GM19025 (cell line): ENCODE data around the gene FCHSD2.
"Not testable (repeated sequence)": the region's sequence is repeated elsewhere in the genome, so short reads cannot be mapped to it uniquely, and the experiment has no call there.

Experiments used
- ATAC-seq: cut with Tn5 transposase; IDR thresholded peaks from one replicate; pipeline ENCODE4 v1.9.1; 2021; ENCODE audit warnings: mild to moderate bottlenecking, low read depth, moderate library complexity; ENCODE audit not compliant: unreplicated experiment

The FCHSD2 gene

DNA sequence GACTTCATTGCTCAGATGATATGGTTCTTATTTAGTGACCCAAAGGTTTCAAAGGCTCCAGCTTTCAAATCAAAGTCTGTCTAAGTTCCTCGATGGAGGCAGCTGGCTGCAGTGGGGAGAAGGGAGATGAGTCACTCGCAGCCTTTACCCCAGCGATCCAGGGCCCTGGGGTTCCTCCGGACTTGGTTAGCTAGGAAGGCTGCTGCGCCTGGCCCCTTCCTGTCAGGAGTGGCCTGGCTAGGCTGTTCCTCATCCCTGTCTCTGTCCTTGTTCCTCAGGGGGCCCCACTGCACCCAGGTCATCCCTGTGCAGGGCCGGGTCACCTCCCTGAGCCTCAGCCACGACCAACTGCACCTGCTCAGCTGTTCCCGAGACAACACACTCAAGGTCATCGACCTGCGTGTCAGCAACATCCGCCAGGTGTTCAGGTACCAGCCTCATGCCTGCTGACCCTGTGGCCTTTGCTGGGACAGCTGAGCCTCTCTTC, 314.0 kb downstream of the FCHSD2 start:
- no peak for ATAC-seq

DNA sequence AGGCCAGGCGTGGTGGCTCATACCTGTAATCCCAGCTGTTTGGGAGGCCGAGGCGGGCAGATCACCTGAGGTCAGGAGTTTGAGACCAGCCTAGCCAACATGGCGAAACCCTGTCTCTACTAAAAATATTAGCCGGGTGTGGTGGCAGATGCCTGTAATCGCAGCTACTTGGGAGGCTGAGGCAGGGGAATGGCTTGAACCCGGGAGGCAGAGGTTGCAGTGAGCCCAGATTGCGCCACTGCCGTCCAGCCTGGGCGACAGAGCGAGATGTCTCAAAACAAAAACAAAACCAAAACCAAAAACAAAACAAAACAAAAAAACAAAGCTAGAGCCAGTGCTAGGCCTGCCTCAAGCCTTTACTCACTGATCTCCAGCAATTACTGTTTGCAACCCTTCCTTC, 314.5 kb downstream of the FCHSD2 start:
- ATAC-seq = not testable (repeated sequence)

DNA sequence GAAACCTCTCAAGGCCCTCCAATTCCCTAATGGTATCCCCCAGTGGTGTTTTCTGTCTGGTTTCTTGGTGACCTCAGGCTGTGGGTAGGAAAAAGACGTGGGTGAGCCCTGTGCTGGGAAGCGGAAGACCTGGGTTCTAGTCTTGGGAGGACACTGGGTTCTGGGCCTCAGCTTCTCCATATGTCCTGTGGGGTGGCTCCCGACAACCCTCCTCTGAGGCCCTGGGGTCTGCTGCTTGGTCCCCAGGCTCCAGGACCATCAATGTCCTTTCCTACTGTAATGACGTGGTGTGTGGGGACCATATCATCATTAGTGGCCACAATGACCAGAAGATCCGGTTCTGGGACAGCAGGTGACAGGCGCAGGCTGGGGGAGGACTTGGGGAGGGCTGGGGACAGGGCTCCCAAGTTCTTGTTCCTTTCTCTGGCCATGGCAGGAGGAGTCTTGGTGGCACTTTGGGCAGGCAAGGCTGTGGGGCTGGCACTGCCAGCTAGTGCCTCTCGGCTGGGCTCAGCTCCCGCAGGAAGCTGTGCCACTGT, 315.1 kb downstream of the FCHSD2 start:
- no peak for ATAC-seq

DNA sequence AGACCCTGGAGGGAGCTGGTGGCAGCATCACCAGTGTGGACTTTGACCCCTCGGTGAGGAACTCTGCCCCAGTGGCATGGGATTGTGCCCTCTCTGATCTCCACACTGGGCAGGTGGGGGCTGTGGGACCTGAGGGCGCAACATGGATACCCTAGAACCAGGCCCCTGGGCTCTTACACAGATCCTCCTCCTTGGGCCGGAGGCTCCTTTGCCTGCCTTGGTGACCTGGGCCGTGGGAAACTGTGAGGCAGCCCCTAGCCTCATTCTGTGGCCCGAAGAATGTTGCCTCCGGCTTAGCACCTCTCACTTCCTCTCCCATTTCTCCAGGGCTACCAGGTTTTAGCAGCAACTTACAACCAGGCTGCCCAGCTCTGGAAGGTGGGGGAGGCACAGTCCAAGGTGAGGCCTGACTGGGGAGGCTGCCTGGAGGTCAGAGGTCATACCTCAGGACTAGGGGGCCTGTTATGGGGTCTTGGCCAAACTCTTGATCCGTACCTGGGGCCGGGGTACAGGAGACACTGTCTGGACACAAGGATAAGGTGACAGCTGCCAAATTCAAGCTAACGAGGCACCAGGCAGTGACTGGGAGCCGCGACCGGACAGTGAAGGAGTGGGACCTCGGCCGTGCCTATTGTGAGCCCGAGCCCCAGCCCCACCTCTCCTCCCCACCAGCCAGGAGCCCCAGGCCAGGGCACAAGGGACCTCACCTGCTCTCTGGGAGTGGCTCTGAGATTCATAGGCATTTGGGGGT, 315.8 kb downstream of the FCHSD2 start:
- ATAC-seq = no peak

DNA sequence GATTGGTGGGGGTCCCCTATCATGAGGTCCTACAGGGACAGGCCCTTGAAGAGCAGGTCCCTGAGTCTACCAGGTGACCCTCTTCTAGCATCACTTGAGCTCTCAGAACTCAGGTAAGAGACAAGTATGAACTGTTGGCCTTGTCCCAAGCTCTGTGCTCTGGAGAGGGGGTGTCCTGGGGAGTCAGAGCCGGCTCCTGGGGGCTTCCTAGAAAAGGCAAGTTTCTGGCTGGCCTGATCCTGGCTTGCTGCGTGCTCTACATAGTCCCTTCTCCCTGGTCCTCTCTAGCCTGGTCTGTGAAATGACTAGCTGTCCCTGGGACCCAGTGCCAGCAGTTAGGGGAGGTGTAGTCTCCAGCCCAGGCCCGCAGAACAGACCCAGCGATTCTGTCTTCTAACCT, 316.5 kb downstream of the FCHSD2 start:
- ATAC-seq = no peak

DNA sequence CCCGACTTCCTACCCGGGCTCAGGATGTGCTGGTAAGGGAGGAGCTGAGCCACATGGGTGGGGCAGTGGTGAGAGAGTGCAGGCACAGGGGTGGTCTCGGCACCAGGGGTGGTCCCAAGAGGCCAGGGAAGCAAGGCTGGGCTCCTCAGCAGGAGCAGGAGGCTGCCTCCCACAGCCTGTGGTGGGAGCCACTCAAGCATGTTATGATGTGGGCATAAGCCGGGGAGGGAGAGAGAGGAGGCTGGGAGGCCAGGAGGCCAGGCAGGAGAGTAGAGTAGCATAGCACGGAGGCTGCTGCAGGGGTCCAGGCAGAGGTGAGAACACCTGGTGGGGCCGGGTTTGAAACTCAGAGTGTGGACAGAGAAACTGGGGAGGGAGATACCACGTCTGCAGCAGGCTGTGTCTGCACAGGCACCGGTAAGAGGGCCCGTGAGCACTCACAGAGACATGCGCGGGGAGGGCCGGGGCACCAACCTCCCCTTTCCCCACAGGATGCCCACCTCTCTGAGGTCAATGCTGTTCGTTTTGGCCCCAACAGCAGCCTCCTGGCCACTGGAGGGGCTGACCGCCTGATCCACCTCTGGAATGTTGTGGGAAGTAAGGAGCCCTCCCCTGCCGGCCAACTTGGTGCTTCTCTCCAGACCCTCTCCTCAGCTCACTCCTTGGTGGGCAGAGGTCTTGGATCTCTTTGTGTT, 317.2 kb downstream of the FCHSD2 start:
- no peak for ATAC-seq

DNA sequence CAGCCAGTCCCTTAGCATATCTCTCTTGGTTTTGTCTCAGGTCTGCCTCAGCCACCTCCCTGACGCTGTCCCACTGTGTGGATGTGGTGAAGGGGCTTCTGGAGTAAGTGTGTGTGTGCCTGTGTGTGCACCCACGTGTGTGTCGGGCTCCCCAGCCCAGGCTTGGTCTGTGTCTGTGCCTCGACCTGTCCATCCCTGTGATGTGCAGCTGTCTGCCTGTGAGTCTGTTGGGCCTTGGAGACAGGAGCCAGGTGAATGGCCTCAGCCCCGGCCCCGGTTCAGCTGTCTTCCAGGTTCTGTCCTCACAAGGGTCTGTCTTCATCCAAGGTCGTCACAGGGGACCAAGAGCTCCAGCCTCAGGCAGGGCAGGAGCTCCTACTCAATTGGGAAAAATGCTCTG, 318.1 kb downstream of the FCHSD2 start:
- no peak for ATAC-seq

DNA sequence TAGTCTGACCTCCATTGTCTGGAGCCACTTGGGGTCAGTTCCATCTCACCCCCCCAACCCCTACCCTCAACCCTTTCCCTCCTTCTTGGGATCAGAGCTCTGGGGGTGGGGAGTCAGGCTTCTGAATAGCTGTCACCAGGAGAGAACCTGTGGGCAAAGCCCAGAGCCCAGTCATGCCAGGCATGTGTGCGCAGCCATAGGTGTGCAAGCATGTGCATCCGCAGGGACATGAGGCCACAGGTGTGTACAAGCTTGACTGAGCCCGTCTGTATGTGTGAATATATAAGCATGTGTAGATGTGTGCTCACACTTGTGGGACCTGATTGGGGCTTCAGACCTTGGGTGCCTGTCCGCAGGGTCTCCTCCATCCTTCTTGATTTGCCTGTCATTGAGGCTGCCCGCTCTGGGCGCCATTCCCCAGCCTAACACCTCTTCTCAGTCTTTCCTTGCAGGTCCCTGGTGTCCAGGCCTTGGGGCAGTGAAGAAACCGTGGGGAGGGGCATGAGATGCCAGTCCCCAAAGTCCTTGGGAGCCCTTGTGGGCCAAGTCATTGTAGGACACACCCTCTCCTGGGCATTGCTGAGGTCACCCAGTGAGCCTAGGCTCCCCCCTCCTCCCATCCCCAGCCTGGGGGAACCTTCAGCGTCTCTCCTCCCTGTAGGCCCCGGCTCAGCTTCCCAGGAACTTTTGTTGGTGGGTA, 318.9 kb downstream of the FCHSD2 start:
- ATAC-seq = no peak

DNA sequence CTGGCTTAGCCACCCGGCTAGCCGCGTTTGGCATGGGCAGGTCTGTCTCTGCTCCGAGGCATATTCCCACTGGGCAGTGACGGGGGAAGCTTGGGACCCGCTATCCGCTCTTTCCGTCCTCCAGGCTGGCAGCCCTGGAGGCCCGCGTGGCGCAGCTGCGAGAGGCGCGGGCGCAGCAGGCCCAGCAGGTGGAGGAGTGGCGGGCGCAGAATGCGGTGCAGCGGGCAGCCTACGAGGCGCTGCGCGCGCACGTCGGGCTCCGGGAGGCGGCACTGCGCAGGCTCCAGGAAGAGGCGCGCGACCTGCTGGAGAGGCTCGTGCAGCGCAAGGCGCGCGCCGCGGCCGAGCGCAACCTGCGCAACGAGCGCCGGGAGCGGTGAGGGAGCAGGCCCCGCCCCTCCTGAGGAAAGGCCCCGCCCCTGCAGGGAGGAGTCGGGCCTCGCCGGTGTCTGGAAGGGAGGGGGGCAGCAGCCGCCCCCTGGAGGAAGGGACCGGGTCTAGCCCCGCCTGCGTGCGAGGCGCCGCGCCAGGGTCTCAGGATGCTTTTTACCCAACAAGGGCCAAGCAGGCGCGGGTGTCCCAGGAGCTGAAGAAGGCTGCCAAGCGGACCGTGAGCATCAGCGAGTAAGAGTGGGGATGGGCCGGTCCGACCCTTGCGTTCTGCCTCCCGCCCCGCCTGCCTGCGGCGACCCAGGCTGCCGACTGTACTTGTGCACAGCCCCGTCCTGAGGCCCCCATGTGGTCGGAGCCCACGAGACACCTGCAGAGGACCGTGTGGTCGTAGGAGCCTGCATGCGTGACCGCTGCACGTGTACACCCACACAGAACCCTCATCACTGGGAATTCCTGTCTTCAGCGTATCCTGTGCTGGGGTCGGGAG, 320.0 kb downstream of the FCHSD2 start:
- peak; percentile 64 for ATAC-seq

DNA sequence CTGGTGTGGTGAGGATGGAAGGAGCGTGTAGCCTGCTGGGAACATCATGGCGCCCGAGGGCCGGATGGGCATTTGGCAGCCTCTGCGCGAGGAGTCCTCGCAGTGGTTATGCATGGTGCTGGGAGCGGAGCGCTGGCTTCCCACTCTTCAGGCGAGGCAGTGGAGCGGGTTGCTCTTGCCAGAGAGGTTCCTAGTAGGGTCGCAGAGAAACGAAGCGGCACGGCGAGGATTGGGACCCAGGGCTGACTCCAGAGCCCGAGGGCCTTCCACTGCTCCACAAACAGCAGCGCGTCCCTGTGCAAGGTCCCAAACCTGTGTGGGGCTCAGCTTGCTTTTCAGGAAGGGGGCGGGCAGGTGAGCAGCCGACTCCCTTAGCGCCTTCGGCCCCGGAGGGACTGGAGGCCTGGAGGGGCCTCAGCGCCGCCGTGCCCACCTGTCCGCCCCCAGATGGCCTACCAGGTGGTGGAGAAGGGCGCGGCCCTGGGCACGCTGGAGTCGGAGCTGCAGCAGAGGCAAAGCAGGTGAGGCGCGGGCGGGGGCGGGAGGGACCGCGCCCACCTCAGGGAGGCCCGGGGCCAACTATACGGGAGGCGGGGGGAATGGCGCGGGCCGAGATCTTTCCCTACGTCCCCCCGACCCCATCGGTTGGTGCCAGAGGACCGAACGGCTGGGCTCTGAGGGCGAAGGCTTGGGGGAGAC, 320.7 kb downstream of the FCHSD2 start:
- no peak for ATAC-seq

DNA sequence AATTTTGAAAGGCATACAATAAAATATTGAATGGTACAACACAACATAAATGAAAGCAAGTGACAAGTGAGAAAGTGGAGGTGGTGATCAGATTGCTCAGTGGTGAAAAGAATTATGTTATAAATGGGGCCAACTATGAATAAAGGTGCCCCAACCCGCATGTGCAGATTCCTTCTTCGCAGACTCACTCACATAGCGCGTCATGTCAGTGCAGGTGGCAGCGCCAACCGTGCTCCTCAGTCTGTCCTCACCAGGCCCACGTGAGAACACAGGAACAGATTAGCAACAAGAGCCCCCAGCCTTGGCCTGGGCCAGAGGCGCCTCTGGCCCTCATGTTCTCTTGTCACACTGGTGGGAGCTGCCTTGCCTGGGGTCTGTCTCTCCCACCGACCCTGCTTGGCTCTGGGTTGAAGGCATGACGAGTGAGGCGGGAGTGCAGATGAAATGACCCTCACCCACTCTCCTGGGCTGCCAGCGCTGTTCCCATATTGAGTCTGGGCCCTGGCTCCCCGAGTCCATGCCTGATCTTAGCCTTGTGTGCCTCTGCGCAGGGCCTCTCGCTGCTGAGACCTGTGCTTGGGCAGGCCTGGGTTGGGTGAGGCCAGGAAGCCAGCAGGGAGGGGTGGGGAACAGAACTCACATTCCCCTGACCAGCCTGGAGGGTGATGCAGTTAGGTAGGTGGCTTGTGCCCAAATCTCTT, 321.5 kb downstream of the FCHSD2 start:
- no peak for ATAC-seq

DNA sequence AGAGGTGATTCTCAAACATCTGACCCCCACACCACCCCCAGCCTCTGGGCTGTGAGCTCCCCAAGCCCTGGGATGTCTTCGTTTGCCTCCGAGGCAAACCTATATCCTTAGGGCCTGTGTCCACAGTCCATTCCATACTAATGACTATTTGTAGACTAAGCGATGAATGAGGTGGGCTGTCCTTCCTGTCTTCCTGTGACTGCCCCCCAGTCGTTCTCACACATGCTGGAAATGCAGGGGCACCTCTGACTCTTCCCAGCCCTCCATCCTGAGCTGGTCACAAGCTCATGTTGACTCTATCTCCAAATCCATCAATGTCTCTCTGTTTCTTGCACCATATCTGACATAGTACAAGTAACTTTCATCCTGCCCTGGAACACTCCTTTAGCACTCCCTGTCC, 323.1 kb downstream of the FCHSD2 start:
- ATAC-seq = no peak

DNA sequence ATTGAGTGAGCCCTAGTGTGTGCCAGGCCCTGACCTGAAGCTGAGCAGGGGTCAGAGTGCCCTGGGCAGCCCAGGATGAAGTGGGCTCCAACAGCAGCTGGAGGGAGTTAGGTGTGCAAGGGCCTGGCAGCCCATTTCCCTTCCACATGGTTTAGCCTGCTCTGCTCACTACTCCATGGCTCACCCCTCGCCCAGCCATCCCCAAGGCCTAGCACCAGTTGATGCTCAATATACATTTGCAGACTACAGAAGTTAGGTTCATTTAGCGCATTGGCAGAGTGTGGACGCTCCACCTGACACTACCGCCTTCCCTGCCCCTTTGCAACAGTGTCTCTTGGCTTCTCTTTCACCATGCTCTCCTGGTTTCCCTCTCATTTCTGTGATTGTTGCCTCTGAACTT, 324.2 kb downstream of the FCHSD2 start:
- ATAC-seq = no peak

DNA sequence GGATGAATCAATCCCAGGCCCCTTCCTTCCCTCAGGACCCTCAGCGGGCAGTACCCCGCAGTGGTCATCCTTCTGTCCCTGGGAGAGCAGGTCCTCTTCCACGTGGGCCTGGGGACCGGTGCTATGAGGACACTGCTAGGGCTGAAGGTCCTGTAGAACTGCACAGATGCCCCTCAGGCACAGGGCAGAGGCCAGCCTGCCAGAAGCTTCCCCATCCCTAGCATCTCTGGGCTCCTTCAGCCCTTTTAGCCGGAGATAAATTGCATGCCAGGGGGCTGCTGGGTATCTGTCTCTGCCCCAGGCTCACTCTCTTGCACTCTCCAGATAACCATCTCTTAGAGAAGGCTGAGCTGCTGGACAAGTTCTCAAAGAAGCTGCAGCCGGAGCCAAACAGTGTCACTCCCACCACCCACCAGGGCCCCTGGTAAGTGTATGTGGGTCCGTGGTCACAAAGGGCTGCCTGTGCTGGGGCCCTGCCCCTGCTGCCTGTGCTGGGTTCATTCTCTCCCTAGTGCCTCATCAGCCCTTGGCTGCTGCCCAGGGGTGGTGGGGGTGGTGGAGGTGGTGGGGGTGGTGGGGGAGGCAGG, 325.6 kb downstream of the FCHSD2 start:
- ATAC-seq = no peak

DNA sequence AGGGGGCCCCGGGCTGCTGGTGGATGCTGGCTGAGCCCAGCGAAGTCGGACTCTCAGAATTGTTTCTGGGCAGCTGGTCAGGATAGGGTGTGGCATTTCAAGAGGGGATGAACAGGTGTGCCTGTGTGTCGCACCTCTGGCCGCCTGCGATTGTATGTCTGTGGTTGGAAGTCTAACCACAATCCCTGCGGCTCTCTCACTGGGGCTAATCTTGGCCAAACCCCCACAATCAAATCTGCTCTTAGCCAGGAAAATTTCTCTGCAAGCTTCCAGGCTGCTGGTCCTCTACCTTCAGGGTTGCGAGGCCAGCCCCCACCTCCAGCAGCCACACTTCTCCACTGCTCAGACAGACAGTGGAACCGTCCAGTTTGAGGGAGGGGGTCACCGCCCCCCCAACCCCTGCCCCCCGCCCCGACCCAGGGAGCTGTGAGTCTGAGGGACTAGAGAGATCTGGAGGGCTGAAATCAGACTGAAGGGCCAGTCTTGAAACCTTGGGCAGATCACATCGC, 327.0 kb downstream of the FCHSD2 start:
- ATAC-seq = no peak

DNA sequence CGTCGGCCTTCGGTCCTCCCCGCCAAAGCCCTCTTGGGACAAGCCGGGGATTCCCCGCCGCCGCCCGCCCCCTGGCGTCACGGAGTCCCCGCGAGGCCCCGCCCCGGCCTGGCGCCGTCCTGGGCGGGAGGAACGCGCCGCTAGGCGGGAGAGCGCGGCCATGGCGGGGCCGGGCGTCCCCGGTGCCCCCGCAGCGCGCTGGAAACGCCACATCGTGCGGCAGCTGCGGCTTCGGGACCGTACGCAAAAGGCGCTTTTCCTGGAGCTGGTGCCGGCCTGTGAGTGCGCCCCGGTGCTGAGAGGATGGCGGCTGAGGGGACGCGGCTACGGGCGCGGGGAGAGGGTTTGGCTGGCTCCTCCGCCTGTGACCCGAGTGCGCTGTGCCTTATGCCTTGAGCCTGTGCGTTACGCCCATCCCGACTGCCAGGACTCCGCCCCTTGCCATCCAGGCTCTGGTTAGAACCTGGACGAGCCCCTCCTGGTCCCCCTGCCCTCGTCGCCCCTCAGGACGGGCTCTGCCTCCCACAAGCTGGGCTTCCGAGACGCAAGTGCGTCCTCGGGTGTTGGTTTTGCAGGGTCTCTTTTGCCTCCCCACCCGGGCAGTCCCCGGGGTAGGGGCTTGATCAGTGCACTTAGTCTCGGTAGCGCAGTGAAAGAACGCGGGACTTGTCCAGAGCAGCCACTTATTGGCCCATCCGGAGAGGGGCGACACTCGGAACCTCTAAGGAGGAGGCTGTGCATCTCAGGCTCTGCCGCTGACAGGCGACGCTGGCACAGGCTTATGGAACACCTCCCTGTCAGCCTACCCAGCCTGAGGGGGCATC, 327.6 kb downstream of the FCHSD2 start, which contains the start of gene ATG16L2:
TSS of gene ATG16L2 (plus strand) at position 126 of the 824 bp plus-strand sequence. CDS start at position 161, 35 bp downstream.
- ATAC-seq = peak; percentile 64

DNA sequence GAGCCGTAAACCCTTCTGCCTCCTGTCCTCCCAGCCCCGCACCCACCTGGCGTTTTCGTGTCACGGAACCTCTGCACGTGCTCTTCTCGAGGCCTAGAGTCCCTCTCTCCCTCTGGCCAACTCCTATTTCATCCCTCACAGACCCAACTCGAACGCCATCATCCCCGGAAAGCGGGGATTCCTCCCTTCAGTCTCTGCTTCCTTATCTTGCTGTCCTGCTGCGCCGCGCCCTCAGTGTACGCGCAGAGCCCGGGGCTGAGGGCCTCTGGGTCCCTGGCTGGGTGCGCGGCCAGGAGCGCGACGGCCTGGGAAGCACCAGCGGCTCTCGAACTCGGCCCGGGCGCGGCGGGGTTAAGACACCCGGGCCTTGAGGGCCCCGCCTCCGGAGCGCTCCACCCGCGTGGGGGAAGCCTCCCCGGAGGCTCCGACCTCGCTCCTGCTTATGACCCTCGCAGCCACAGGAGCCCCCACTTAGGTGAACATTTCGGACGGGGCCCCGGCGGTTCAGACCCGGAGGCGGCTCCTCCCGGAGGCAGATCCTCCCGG, 328.3 kb downstream of the FCHSD2 start:
- peak; percentile 45 for ATAC-seq
